Panc1 (cell line): ENCODE measurements around the gene ZMYM3. TPM values are rescaled to one million over a fixed set of nuclear protein-coding genes. Genes with fewer than 3 reads are reported as not detected.

Experiments used
- ATAC-seq: fragments of 200-7000 bp; cut with Tn5 transposase; 2 replicates; pipeline ENCODE4 v1.9.1; 2020; ENCODE audit warnings: mild to moderate bottlenecking, moderate library complexity
- BruUV-seq: library from RNA; stranded (reverse); fragments of 400-500 nt; replicated peaks from 2 replicates; lab custom pipeline; 2021; lab: Mats Ljungman, UMichigan
- CTCF ChIA-PET: fragments of 300-600 bp; sonication (Branson Sonifier 250); formaldehyde crosslinking; loops from one replicate; lab custom pipeline; 2022; ENCODE audit warnings: antibody characterized with exemption; lab: Charles Lee
- POLR2A ChIA-PET: fragments of 300-600 bp; sonication (Branson Sonifier 250); formaldehyde crosslinking; loops from one replicate; lab custom pipeline; 2022; ENCODE audit warnings: antibody characterized with exemption; lab: Charles Lee
- DNase-seq: peaks from one replicate; pipeline ENCODE4 v3.0.0-alpha.2; 2010; ENCODE audit warnings: low read depth, low spot score
- H3K27ac ChIP-seq: 2 replicates; pipeline ENCODE4 v1.5.1; 2011; ENCODE audit warnings: mild to moderate bottlenecking, low read length, inconsistent platforms
- H3K27me3 ChIP-seq: fragments of 200-500 bp; sonication (Bioruptor generic); 2 replicates; pipeline ENCODE4 v1.6.0; 2014; ENCODE audit warnings: low read length, inconsistent platforms; ENCODE audit not compliant: control insufficient read depth, insufficient read depth
- H3K36me3 ChIP-seq: fragments of 200-500 bp; sonication (Bioruptor generic); 2 replicates; pipeline ENCODE4 v1.5.1; 2014; ENCODE audit warnings: inconsistent platforms, mild to moderate bottlenecking, low read length, moderate library complexity; ENCODE audit not compliant: control insufficient read depth, insufficient read depth
- H3K4me1 ChIP-seq: 2 replicates; pipeline ENCODE4 v1.5.1; 2011; ENCODE audit warnings: inconsistent platforms, mild to moderate bottlenecking, low read length, moderate library complexity; ENCODE audit not compliant: control insufficient read depth, insufficient read depth
- H3K4me3 ChIP-seq, 2 experiments: 2 replicates each; pipeline ENCODE4 v1.5.1; 2011 to 2012; ENCODE audit warnings: low read depth in 2 of 2, low read length in 2 of 2, mild to moderate bottlenecking in 2 of 2, inconsistent platforms in 1 of 2, moderate library complexity in 1 of 2
- H3K9me3 ChIP-seq: fragments of 200-500 bp; sonication (Bioruptor generic); 2 replicates; pipeline ENCODE4 v1.5.1; 2014; ENCODE audit warnings: low read depth, mild to moderate bottlenecking, inconsistent platforms, low read length, moderate library complexity; ENCODE audit not compliant: control insufficient read depth, insufficient read depth
- CTCF ChIP-seq: fragments of 450-650 bp; IDR thresholded peaks from 2 replicates; pipeline ENCODE4 v1.5.1; 2017; ENCODE audit warnings: mild to moderate bottlenecking
- POLR2AphosphoS5 ChIP-seq: IDR thresholded peaks from 2 replicates; pipeline ENCODE4 v1.6.1; 2012; ENCODE audit warnings: mild to moderate bottlenecking, low read depth, low read length, moderate library complexity
- REST ChIP-seq, 2 experiments: IDR thresholded peaks; 2 replicates each; pipeline ENCODE4 v1.6.1; 2011 to 2012; ENCODE audit warnings: low read depth in 2 of 2, control low read depth in 1 of 2, low read length in 1 of 2, mild to moderate bottlenecking in 1 of 2, moderate library complexity in 1 of 2; ENCODE audit not compliant: insufficient read depth in 1 of 2
- SIN3A ChIP-seq: IDR thresholded peaks from 2 replicates; pipeline ENCODE4 v1.6.1; 2012; ENCODE audit warnings: low read depth, mild to moderate bottlenecking, low read length, moderate library complexity, borderline replicate concordance; ENCODE audit not compliant: insufficient read depth
- TCF7L2 ChIP-seq: IDR thresholded peaks from 2 replicates; pipeline ENCODE4 v1.6.1; 2011; ENCODE audit warnings: mild to moderate bottlenecking, low read depth, low read length, inconsistent platforms
- in situ Hi-C: cut with HindIII; loops from 2 replicates; pipeline ENCODE4 v1.10.0; 2016; ENCODE audit warnings: low sequenced_read_pairs, low pct_unique_long_range_greater_than_20kb
- intact Hi-C: fragments of 100-400 bp; cut with micrococcal nuclease; formaldehyde crosslinking; loops from one replicate; pipeline ENCODE4 v1.10.0; 2022; ENCODE audit not compliant: unreplicated experiment
- total RNA-seq: library from RNA; stranded (reverse); gene quantifications from one replicate; pipeline ENCODE4 v1.2.1, GENCODE V29; 2021; ENCODE audit not compliant: unreplicated experiment

ZMYM3 gene
- total RNA-seq, 1 experiment from 2014 or later: 40.2 TPM

DNA sequence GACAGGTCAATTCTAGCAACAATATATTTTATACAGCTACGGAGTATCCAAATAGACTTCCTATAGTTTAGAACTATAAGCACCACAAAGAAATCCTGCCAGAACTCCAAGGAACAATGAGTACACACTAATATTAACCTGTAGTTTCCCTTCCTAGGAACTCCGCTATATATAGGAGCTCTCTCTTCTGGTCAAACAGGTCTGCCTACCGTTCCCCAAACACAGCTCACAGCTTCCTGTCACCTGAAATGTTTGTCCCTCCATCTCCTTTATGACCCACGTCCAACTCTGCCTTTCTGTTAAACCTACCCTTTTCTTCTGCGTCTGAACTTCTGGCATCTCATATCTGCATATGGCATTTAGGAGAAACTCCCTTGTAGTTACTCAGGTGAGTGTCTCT is 41.4 kb downstream of the ZMYM3 start:
- H3K4me3 ChIP-seq: no peak overlapping the region
- intact Hi-C loops: no loop called here
- H3K4me1 ChIP-seq: no peaks in the 10 kb centered on the region
- no peaks in the 10 kb centered on the region for H3K9me3 ChIP-seq
- TF ChIP-seq POLR2AphosphoS5 (no peak), TCF7L2 (no peak), CTCF (no peak), SIN3A (no peak), REST (IDR thresholded peaks at IDR 0.05; ENCODE audit: insufficient read depth in 1 of 2, low read depth in 2 of 2, low read length in 1 of 2) (no peak)
- no peak overlapping the region for H3K27ac ChIP-seq
- no peak for DNase-seq
- no TSS peak for BruUV-seq
- H3K27me3 ChIP-seq: no peaks in the 10 kb centered on the region
- no peak for ATAC-seq
- CTCF ChIA-PET: no interaction called here
- no peaks in the 10 kb centered on the region for H3K36me3 ChIP-seq
- POLR2A ChIA-PET: no interaction called here
- in situ Hi-C loops: no loop called here

DNA sequence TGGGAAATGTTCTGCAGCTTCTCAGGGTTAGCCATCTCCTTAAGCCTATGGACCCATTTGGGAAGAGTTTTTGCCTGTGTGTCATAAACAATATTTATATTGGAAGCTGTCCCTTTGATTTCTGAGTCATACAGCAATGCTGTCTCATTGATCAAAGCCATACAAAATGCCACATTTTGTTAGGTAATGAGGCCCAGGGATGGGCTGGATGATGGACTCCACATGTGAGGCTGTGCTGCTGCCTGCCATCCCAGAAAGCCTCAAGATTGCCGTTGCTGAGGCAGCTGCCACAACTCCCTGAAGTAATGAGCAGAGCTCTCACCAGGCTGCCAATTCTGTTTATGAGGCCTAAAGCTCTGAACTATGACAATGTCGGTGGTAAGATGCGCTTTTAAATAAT is 43.1 kb downstream of the ZMYM3 start:
- Histone ChIP-seq H3K27ac (no peak overlapping the region), H3K36me3 (no peaks in the 10 kb centered on the region), H3K9me3 (no peaks in the 10 kb centered on the region), H3K4me1 (no peaks in the 10 kb centered on the region), H3K4me3 (no peak overlapping the region), H3K27me3 (no peaks in the 10 kb centered on the region)
- CTCF ChIA-PET: interaction anchor here (0.6 kb wide), 1 partner anchor 15 kb away, joined by 5 read pairs; no protein-coding TSS in a partner anchor
- POLR2A ChIA-PET: no interaction called here
- ATAC-seq (no peak), DNase-seq (no peak)
- no peak for TF ChIP-seq POLR2AphosphoS5
- no peak for TF ChIP-seq CTCF
- TF ChIP-seq REST (IDR thresholded peaks at IDR 0.05; ENCODE audit: insufficient read depth in 1 of 2, low read depth in 2 of 2, low read length in 1 of 2): no peak
- no TSS peak for BruUV-seq
- intact Hi-C loops: no loop called here
- in situ Hi-C loops: no loop called here
